ENCODE data around the gene NME4. TPM values are rescaled to one million over a fixed set of nuclear protein-coding genes. Genes with fewer than 3 reads are reported as not detected.

The NME4 gene
- polyA plus RNA-seq, 3 donors, result 30.1 to 223 (median 130) TPM

Other genes with a start within 250 kb of the NME4 start
- under 1 TPM in 2 of 3 donors, not detected in 1; 0.12 to 0.71 TPM for gene HBZ, start 244.6 kb upstream of the NME4 start, polyA plus RNA-seq
- gene HBM, start 231.2 kb upstream of the NME4 start, polyA plus RNA-seq, result 1 to 10 TPM in 1 of 3 donors, not detected in 2; 1.9 TPM
- gene HBA2, start 224.3 kb upstream of the NME4 start, polyA plus RNA-seq, result 100 to 1,000 TPM in 1 of 3 donors, 10 to 100 TPM in 2; 24.5 to 982 (median 57.9) TPM
- 100 to 1,000 TPM in 1 of 3 donors, 10 to 100 TPM in 1, 1 to 10 TPM in 1; 6.7 to 330 (median 28.5) TPM for gene HBA1, start 220.5 kb upstream of the NME4 start, polyA plus RNA-seq
- gene HBQ1, start 216.7 kb upstream of the NME4 start, polyA plus RNA-seq, result under 1 TPM in 1 of 3 donors, not detected in 2; 0.40 TPM
- gene LUC7L, start 167.8 kb upstream of the NME4 start, polyA plus RNA-seq, result 10 to 100 TPM; 36.1 to 83.2 (median 36.3) TPM
- gene FAM234A, start 162.4 kb upstream of the NME4 start, polyA plus RNA-seq, result 100 to 1,000 TPM in 1 of 3 donors, 10 to 100 TPM in 2; 41.5 to 108 (median 59.5) TPM
- 10 to 100 TPM in 2 of 3 donors, 1 to 10 TPM in 1; 7.2 to 26.4 (median 13.7) TPM for gene RGS11, start 121.3 kb upstream of the NME4 start, polyA plus RNA-seq
- 10 to 100 TPM in 1 of 3 donors, 1 to 10 TPM in 1, under 1 TPM in 1; 0.22 to 78.0 (median 4.1) TPM for gene ARHGDIG, start 116.6 kb upstream of the NME4 start, polyA plus RNA-seq
- gene PDIA2, start 114.0 kb upstream of the NME4 start, polyA plus RNA-seq, result 100 to 1,000 TPM in 1 of 3 donors, 1 to 10 TPM in 2; 2.1 to 836 (median 6.5) TPM
- 10 to 100 TPM; 11.8 to 18.4 (median 15.8) TPM for gene AXIN1, start 44.5 kb upstream of the NME4 start, polyA plus RNA-seq
- 10 to 100 TPM; 36.6 to 75.1 (median 70.4) TPM for gene MRPL28, start 26.7 kb upstream of the NME4 start, polyA plus RNA-seq
- gene PGAP6, start 15.2 kb upstream of the NME4 start, polyA plus RNA-seq, result 10 to 100 TPM; 33.2 to 53.3 (median 47.0) TPM
- 10 to 100 TPM; 11.9 to 22.8 (median 20.2) TPM for gene DECR2, start 4.7 kb downstream of the NME4 start, polyA plus RNA-seq
- 10 to 100 TPM; 20.7 to 27.3 (median 21.9) TPM for gene RAB11FIP3, start 28.4 kb downstream of the NME4 start, polyA plus RNA-seq
- 10 to 100 TPM; 20.4 to 31.4 (median 30.6) TPM for gene CAPN15, start 130.5 kb downstream of the NME4 start, polyA plus RNA-seq
- under 1 TPM in 1 of 3 donors, not detected in 2; 0.20 TPM for gene PRR35, start 163.2 kb downstream of the NME4 start, polyA plus RNA-seq
- 1 to 10 TPM in 1 of 3 donors, under 1 TPM in 2; 0.22 to 1.3 (median 0.61) TPM for gene NHLRC4, start 169.8 kb downstream of the NME4 start, polyA plus RNA-seq
- gene PIGQ, start 172.8 kb downstream of the NME4 start, polyA plus RNA-seq, result 10 to 100 TPM; 36.6 to 47.7 (median 37.6) TPM
- 10 to 100 TPM; 16.0 to 42.5 (median 21.2) TPM for gene RAB40C, start 192.9 kb downstream of the NME4 start, polyA plus RNA-seq
- under 1 TPM; 0.25 to 0.85 (median 0.67) TPM for gene WFIKKN1, start 233.8 kb downstream of the NME4 start, polyA plus RNA-seq
- 100 to 1,000 TPM in 2 of 3 donors, 10 to 100 TPM in 1; 65.0 to 125 (median 109) TPM for gene METTL26, start 239.1 kb downstream of the NME4 start, polyA plus RNA-seq
- gene MCRIP2, start 244.6 kb downstream of the NME4 start, polyA plus RNA-seq, result 10 to 100 TPM; 23.6 to 57.6 (median 42.6) TPM

Measured in adipose tissue (tissue), 3 donors.